ENCODE results near the gene RPL38.

The RPL38 gene

GRCh38 chr17:74196541-74197317 lies 6.7 kb upstream of the RPL38 start:
- Mint-ChIP-seq H3K36me3 (peaks cover 2% of the 10 kb centered on the region), H3K9me3 (ENCODE audit: low read depth) (no peaks in the 10 kb centered on the region), H3K27me3 (peaks cover 5% of the 10 kb centered on the region), H3K27ac (no peak overlapping the region), H3K4me3 (no peak overlapping the region), H3K4me1 (ENCODE audit: low read depth) (peaks cover 7% of the 10 kb centered on the region)

DNA sequence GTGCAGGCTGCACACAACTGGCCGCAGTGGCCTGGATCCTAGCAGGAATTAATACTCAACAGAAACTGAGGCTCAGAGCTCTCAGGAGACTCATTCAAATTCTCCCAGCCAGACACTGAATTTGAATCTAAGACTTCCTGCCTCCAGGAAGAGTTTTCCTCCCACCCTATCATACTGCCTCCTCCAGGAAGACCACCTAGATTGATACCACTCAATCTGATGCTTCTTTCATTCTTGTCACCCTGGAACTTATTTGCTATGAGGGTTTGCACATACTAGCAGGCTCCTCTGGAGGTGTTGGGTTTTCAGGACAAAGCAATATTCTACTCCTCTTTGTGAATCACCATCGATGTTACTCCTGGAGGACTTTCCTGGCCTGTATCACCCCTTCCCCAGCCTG lies 5.7 kb upstream of the RPL38 start:
- H3K36me3 Mint-ChIP-seq: peaks cover 2% of the 10 kb centered on the region
- H3K4me3 Mint-ChIP-seq: no peak overlapping the region
- peaks cover 10% of the 10 kb centered on the region for H3K4me1 Mint-ChIP-seq (ENCODE audit: low read depth)
- peaks cover 5% of the 10 kb centered on the region for H3K27me3 Mint-ChIP-seq
- no peak overlapping the region for H3K27ac Mint-ChIP-seq
- H3K9me3 Mint-ChIP-seq (ENCODE audit: low read depth): no peaks in the 10 kb centered on the region

DNA sequence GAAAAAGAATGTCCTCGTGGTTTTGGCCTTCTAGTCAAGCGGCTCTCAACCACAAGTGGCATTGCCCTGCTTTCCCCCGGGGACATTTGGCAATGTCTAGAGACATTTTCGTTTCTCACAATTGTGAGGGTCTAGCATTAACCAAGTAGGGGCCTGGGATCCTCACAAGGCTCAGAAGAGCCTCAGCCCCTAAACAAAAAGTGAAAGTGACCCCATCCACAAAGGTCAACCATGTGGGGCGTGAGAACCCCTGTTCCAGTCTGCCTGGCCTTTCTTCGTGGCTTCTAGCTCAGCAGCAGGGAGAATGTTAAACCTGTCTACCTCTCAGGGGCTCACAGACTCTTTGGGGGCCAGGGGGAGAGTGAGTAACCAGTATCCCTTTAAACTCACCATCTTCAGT lies 4.8 kb upstream of the RPL38 start:
- H3K9me3 Mint-ChIP-seq (ENCODE audit: low read depth): no peaks in the 10 kb centered on the region
- H3K4me3 Mint-ChIP-seq: no peak overlapping the region
- H3K27me3 Mint-ChIP-seq: peaks cover 5% of the 10 kb centered on the region
- peaks cover 12% of the 10 kb centered on the region for H3K4me1 Mint-ChIP-seq (ENCODE audit: low read depth)
- no peak overlapping the region for H3K27ac Mint-ChIP-seq
- H3K36me3 Mint-ChIP-seq: peaks cover 4% of the 10 kb centered on the region

DNA sequence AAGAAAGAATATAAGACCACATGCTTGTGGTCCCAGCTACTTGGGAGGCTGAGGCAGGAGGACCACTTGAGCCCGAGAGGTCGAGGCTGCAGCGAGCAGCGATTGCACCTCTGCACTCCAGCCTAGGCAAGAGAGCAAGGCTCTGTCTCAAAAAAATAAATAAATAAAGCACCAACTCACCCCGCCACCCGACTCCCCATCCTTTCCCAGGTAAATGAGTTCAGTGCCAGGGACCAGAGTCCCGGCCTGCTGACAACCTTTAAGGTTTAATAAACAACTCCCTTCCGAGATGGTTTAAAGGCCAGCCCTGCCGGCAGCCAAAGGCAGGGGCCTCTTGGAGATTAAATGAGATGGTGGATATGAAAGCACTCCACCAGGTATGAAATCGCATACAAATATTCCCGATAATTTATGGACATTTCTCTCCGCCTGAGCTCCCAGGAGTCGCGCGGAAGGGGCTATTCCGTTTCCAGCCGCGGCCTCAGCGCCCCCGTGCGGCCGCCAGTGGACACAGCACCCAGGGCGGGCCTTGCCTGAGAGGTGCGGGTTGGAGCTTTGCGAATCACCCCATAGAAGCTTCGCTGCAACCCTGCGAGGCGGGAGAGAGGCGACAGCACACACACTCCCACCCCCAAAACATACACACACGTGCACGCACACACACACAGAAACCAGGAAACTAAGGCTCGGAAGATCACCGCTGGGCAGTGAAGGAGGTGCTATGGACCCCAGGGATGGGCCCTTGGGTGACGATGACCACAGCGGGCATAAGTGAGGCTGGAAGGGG lies 4.0 kb upstream of the RPL38 start:
- Mint-ChIP-seq H3K4me3 (peak overlapping the region; percentile 15), H3K9me3 (ENCODE audit: low read depth) (no peaks in the 10 kb centered on the region), H3K4me1 (ENCODE audit: low read depth) (peaks cover 12% of the 10 kb centered on the region), H3K27me3 (peaks cover 5% of the 10 kb centered on the region), H3K36me3 (peaks cover 4% of the 10 kb centered on the region), H3K27ac (no peak overlapping the region)

DNA sequence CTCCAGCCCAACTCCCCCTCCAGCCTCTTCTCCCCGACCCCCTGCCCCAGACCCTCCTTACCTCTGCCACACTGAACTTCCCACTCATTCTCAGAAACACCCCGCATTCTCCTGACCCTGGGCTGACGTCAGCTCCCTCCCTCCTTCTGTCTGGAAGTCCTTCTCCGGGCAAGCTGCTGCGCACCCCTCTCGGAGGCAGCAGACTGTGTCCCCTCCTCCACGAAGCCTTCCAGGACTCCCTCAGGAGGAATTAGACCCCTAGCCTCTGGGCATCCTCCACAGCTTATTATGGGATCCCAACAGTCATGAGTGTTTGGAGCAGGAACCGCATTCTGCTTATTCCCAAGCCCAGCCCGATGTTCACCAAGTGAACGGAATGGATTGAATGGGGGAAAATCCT lies 3.4 kb upstream of the RPL38 start:
- peaks cover 5% of the 10 kb centered on the region for H3K27me3 Mint-ChIP-seq
- H3K27ac Mint-ChIP-seq: no peak overlapping the region
- peaks cover 17% of the 10 kb centered on the region for H3K4me1 Mint-ChIP-seq (ENCODE audit: low read depth)
- H3K9me3 Mint-ChIP-seq (ENCODE audit: low read depth): no peaks in the 10 kb centered on the region
- no peak overlapping the region for H3K4me3 Mint-ChIP-seq
- H3K36me3 Mint-ChIP-seq: peaks cover 8% of the 10 kb centered on the region

DNA sequence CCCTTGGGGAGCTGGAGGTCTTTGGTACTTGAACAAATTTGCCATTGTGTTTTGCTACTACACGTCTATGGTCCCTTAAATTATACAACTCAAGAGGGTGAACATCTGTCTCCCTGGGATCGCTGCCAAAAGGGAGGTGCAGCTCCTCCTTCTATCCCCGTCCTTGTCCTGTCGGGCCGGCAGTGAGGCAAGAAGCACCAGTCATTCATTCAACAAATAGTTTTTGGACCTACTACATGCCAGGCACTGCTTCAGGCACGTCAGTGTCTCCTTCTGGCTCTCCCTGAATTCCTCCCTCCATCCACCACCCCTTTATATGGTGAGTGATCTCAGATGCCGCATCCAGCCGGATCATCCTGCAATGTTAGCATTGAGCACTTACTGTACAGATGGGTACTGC lies 2.2 kb upstream of the RPL38 start:
- Mint-ChIP-seq H3K4me3 (no peak overlapping the region), H3K27me3 (peaks cover 3% of the 10 kb centered on the region), H3K36me3 (peaks cover 14% of the 10 kb centered on the region), H3K27ac (no peak overlapping the region), H3K9me3 (ENCODE audit: low read depth) (no peaks in the 10 kb centered on the region), H3K4me1 (ENCODE audit: low read depth) (peaks cover 27% of the 10 kb centered on the region)

GRCh38 chr17:74201948-74202347 lies 1.5 kb upstream of the RPL38 start:
- H3K9me3 Mint-ChIP-seq (ENCODE audit: low read depth): no peaks in the 10 kb centered on the region
- H3K36me3 Mint-ChIP-seq: peaks cover 16% of the 10 kb centered on the region
- no peak overlapping the region for H3K4me3 Mint-ChIP-seq
- H3K4me1 Mint-ChIP-seq (ENCODE audit: low read depth): peaks cover 31% of the 10 kb centered on the region
- peaks cover 3% of the 10 kb centered on the region for H3K27me3 Mint-ChIP-seq
- H3K27ac Mint-ChIP-seq: no peak overlapping the region

- H3K4me1 Mint-ChIP-seq (ENCODE audit: low read depth): peaks cover 35% of the 10 kb centered on the region
- peaks cover 3% of the 10 kb centered on the region for H3K27me3 Mint-ChIP-seq
- H3K27ac Mint-ChIP-seq: no peak overlapping the region
- peaks cover 16% of the 10 kb centered on the region for H3K36me3 Mint-ChIP-seq
- H3K4me3 Mint-ChIP-seq: peak overlapping the region; percentile 93
- H3K9me3 Mint-ChIP-seq (ENCODE audit: low read depth): no peaks in the 10 kb centered on the region
Measured at GRCh38 chr17:74202938-74203337, 540 bp upstream of the RPL38 start.

DNA sequence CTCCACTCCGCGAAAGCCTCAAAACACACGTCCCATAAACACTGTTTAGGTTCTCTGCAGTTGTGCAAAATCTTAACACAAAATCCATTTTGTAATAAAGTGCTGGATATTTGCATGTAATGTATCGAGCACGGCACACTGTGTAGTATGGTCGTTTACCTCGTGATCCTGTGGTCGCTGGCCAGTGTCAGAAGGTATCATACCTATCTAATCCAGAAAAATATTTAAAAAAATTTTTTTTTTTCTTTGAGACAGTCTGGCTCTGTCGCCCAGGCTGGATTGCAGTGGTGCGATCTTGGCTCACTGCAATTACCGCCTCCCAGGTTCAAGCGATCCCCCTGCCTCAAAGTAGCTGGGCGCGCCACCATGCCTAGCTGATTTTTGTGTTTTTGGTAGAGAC lies 996 bp downstream of the RPL38 start:
- H3K4me1 Mint-ChIP-seq (ENCODE audit: low read depth): peaks cover 44% of the 10 kb centered on the region

GRCh38 chr17:74205274-74205673 lies 1.8 kb downstream of the RPL38 start:
- Mint-ChIP-seq H3K36me3 (peaks cover 21% of the 10 kb centered on the region), H3K27ac (peak overlapping the region; percentile 97), H3K4me3 (peak overlapping the region; percentile 93)

More for the DNA sequence above, 996 bp downstream of the RPL38 start:
- Mint-ChIP-seq H3K36me3 (peaks cover 18% of the 10 kb centered on the region), H3K9me3 (ENCODE audit: low read depth) (no peaks in the 10 kb centered on the region), H3K4me3 (peak overlapping the region; percentile 93), H3K27ac (peak overlapping the region; percentile 97), H3K27me3 (peaks cover 3% of the 10 kb centered on the region)

DNA sequence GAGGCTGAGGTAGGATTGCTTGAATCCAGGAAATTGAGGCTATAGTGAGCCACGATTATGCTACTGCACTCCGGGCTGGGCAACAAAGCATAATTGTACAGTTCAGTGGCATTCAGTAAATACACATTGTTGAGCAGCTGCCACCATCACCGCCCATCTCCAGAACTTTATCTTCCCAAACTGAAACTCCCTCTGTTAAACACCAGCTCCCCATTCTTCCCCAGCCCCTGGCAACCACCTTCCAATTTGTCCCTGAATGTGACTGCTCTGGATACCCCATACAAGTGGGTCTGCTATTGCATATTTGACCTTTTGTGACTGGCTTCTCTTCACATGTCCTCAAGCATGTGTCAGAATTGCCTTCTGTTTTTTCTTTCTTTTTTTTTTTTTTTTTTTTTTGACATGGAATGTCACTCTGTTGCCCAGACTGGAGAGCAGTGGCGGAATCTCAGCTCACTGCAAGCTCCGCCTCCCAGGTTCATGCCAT lies 2.9 kb downstream of the RPL38 start:
- peak overlapping the region; percentile 97 for H3K27ac Mint-ChIP-seq

More at GRCh38 chr17:74205274-74205673, 1.8 kb downstream of the RPL38 start:
- Mint-ChIP-seq H3K4me1 (ENCODE audit: low read depth) (peaks cover 45% of the 10 kb centered on the region), H3K27me3 (no peaks in the 10 kb centered on the region), H3K9me3 (ENCODE audit: low read depth) (no peaks in the 10 kb centered on the region)

DNA sequence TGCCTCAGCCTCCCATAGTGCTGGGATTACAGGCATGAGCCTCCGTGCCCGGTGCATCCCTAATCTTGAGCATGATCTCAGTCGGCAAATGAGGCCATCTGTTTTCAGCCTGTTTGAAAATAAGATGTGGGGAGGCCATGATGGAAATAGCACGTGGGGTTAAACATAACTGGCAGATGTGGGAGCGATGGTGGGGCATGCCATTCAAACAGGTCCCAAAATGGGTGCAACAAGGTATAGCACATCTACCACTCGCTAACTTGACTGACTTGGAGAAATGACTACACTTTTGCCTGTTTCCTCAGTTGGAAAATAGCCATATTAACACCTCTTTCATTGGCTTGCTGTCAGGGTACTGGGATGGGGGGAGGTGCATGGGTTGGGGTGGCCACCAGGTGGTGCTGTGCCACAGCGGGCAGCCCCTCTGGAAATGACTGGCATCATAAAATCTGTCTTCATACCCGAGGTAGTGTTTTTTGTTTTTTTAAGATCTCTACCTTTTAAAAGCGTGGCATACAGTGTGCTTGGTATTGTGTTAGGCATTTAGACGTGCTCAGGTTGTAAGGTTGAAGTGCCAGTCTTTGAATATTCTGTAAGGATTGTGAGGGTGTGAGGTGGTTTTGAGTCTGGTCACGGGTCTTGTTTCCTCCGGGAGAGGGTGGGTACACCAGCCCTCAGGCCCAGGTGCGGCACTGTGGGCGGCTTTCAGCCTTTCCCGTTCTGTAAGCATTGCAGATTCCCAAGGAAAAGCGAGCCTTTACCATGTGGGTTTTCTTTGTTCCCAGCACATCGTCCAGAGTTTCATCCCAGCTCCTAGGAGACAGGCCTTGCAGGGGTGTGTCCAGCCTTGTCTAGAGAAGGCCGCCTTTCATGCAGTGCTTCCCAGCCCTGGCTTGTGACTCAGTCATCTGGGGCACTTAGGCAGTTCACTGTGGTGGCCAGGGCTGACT lies 7.0 kb downstream of the RPL38 start:
- Mint-ChIP-seq H3K4me3 (peak overlapping the region; percentile 71), H3K36me3 (peaks cover 13% of the 10 kb centered on the region), H3K4me1 (ENCODE audit: low read depth) (peaks cover 56% of the 10 kb centered on the region), H3K9me3 (ENCODE audit: low read depth) (no peaks in the 10 kb centered on the region), H3K27ac (peak overlapping the region; percentile 92), H3K27me3 (no peaks in the 10 kb centered on the region)

More for the DNA sequence above, 2.9 kb downstream of the RPL38 start:
- Mint-ChIP-seq H3K4me3 (peak overlapping the region; percentile 93), H3K27me3 (no peaks in the 10 kb centered on the region), H3K36me3 (peaks cover 23% of the 10 kb centered on the region), H3K9me3 (ENCODE audit: low read depth) (no peaks in the 10 kb centered on the region), H3K4me1 (ENCODE audit: low read depth) (peaks cover 48% of the 10 kb centered on the region)

- H3K4me3 Mint-ChIP-seq: peak overlapping the region; percentile 86
- H3K36me3 Mint-ChIP-seq: peaks cover 12% of the 10 kb centered on the region
- no peaks in the 10 kb centered on the region for H3K9me3 Mint-ChIP-seq (ENCODE audit: low read depth)
- no peaks in the 10 kb centered on the region for H3K27me3 Mint-ChIP-seq
- peaks cover 54% of the 10 kb centered on the region for H3K4me1 Mint-ChIP-seq (ENCODE audit: low read depth)
- peak overlapping the region; percentile 77 for H3K27ac Mint-ChIP-seq
Measured at GRCh38 chr17:74211141-74211911, 7.8 kb downstream of the RPL38 start.

GRCh38 chr17:74211912-74212208 lies 8.4 kb downstream of the RPL38 start:
- Mint-ChIP-seq H3K4me3 (peak overlapping the region; percentile 86), H3K27ac (peak overlapping the region; percentile 77), H3K27me3 (no peaks in the 10 kb centered on the region), H3K4me1 (ENCODE audit: low read depth) (peaks cover 51% of the 10 kb centered on the region), H3K9me3 (ENCODE audit: low read depth) (no peaks in the 10 kb centered on the region), H3K36me3 (peaks cover 10% of the 10 kb centered on the region)

All from activated naive CD8-positive, alpha-beta T cell (primary cell).